GM19468 (cell line): ENCODE data around the gene PTCH1.

ENCODE experiments used
- ATAC-seq: cut with Tn5 transposase; IDR thresholded peaks from one replicate; pipeline ENCODE4 v1.9.1; 2021; ENCODE audit warnings: mild to moderate bottlenecking, moderate library complexity, moderate number of reproducible peaks; ENCODE audit not compliant: unreplicated experiment; ENCODE audit errors: extremely low read depth

The PTCH1 gene

GRCh38 chr9:95446259-95446658 lies 70.5 kb downstream of the PTCH1 start:
- no peak for ATAC-seq

DNA sequence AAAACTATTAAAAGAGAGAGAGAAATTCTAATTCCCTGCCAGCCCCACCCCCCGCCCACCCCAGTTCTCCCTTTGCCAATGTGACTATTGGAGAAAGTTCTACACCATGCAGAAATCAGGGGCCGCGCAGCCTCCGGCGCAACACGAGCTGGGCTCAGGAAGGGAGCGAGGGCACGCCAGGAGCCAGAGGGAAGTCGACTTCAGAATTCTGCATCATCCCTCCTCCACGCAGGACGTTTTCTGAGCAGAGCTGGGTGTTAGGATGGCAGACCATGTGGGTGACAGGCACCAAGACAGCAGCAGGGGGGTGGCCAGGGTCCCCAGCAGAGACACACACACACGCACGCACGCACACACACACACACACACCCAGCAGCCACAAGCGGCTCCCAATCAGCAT lies 72.6 kb downstream of the PTCH1 start:
- no peak for ATAC-seq

DNA sequence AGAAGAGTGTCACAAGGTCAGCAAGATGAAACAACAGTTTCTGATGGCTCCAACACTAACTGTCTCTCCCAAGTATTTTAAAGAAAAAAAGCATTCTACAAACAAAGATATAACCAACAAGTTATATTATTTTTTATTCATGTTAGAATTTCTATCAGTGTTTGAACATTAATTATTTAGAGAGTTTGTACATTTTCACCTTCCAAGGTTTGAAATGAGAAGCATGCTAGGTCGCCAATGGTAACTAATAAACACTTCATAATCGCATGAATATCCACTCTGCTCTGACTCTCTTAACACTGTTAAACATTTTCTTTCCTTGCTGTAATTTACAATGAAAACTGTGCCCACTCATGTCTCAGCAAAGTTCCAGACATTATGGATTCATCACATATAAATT lies 73.5 kb downstream of the PTCH1 start:
- ATAC-seq = no peak

DNA sequence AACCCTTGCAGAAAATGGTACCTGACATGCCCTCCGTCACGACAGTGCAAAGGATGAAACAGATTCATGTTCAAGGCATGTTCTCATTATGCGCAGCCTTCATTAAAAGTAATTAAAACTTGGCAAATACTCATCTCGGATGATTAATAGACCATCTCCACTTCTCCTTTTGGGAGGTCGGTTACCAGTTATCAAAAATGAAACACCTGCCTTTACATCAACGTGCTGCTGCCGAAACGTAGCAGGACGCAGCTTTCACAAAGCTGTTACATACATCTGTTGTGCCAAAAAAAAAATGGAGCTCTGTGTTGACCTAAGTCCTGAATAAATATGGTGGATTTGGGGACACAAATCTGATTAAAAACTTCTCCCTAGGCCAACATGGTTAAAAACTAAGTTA lies 75.7 kb downstream of the PTCH1 start:
- ATAC-seq = no peak

- ATAC-seq = no peak
Observed at GRCh38 chr9:95440447-95440846, 76.3 kb downstream of the PTCH1 start.

- no peak for ATAC-seq
Observed at GRCh38 chr9:95438561-95439357, 78.0 kb downstream of the PTCH1 start.

GRCh38 chr9:95437559-95437958 lies 79.2 kb downstream of the PTCH1 start:
- no peak for ATAC-seq

GRCh38 chr9:95436416-95436815 lies 80.4 kb downstream of the PTCH1 start:
- ATAC-seq = no peak

DNA sequence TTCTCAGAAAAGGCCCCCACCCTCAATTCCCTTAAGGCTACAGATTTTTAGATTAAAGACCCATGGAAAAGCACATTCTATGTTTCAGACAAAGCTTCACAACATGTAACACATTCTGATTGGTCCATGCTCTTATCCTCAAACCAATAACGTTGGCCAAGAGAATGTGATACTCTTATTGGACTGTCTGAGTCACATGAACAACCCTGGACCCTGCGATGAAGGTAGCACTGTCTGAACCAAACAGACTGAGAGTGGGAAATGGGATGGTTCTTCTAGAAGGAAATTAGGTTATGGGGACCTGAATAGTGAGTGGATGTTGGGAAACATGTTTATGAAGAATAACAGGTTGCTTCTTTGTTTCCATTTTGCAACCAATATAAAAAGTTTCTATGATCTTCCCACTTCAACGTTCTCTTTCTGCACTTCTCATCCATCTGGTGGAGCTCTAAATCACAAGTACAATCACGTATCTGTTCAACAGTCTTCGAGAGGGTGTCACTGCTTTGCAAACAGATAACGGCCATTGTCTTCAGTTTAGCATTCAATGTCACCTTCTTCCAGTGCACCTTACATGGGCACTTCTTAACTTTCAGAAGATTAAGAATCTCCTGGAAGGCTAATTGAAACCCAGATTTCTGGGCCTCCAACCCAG lies 81.6 kb downstream of the PTCH1 start:
- ATAC-seq = no peak

DNA sequence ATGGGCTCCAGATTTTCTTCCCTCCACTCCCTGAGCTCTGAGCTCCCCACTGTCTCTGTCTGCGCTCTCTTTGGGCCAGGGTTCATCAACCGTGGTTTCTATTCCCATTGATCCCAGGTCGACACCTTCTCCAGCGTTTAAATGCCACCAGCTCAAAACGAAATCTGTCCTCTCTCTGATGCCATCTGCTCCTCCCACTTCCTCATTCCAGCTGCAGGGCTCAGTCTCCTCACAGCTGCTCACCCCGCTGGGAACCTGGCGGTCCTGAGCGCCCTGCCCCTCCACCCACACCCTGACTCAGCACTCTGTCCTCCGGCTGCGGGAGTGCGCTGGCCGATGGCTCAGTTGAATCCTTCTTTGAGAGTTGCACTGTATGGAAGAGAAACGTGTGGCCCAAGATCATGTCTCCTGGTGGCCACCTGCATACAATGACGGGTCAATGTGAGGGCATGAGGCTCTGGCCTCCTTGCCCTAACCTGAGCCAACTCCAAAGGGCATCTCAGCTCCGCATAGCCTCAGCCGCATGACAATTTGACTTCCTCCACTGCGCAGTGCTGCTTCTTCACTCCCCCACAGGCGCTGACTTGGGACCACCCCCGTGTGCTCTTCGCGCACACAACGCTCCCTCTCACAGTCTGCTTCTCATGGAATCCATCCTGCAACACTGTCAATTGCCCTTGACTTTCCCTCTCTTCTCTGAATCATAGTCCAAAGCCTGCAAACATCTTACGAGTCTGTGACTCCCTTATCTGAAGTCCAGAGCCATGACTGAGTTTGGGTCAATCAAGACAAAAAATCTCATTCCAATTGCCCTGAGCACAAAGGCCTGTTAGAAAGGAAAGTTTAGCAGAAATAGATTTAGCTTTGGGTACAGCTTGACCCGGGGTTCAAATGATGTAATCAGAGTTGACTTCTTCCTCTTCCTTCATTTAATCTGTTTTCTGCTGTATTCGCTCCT lies 82.4 kb downstream of the PTCH1 start:
- ATAC-seq = no peak

DNA sequence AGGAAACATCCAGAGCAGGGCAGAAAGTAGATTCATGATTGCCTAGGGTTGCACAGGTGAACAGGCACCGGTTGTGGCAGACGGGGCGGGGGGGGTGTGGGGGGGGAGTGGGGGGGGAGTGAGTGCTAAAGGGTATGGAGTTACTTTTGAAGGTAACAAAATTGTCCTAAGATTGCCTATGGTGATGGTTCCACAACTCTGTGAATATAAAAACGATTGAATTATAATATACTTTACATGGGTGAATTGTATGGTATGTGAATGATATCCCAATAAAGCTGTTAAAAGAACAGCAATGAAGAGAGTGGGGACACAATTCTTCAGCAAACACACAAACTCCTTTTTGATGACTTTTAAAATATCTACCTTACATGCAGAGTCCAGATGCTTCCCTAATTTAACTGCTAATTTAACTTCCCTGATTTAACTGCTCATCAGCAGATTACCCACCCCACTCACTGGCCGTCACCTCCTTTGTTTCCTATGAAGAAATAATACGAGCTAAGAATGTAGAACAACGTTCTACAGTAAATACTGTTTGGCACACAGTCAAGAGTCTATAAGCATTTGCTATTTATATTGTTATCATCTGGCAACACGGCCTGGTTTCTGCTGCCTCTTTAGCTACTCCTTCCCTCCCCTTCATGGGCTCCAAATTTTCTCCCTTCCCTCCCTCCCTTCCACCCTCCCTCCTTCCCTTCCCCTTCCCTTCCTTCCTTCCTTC lies 83.5 kb downstream of the PTCH1 start:
- ATAC-seq = no peak

GRCh38 chr9:95431286-95431685 lies 85.5 kb downstream of the PTCH1 start:
- no peak for ATAC-seq

- ATAC-seq = no peak
Observed at GRCh38 chr9:95429948-95430620, 86.7 kb downstream of the PTCH1 start.

DNA sequence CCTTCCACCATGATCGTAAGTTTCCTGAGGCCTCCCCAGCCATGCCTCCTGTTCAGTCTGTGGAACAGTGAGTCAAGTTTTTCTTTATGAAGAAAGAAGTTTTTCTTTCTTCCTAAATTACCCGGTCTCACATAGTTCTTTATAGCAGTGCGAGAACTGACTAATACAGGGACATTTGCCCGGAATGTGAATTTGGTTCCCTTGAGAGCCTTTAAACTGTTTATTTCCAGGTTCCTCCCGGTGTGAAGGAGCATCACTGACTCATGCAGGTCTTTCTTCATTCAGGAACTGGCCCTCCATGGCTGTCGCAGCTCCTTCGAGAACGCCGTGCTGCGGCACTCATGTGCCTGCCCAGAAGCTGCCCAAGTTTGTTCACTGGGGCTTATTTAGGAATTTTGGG lies 87.7 kb downstream of the PTCH1 start:
- no peak for ATAC-seq

GRCh38 chr9:95425910-95426551 lies 90.7 kb downstream of the PTCH1 start:
- ATAC-seq = no peak

- no peak for ATAC-seq
Observed at GRCh38 chr9:95422650-95423049, 94.1 kb downstream of the PTCH1 start.

DNA sequence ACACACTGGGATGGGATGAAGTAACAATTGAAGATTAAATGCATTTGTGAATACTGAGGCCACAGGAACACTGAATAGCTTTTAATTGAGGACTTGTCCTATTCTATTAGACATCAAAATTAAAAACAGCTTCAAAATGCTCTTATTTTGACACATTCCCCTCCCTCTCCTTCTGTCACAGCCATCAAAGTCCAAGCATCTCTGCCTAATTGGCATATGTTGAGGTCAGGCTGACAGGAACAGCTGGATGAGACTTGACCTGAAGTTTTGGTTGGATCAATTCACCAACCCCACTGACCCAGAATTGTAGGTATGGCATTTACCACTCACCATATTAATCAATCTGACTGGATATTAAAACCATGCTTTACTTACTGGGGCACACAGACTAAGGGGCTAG lies 96.3 kb downstream of the PTCH1 start:
- no peak for ATAC-seq

DNA sequence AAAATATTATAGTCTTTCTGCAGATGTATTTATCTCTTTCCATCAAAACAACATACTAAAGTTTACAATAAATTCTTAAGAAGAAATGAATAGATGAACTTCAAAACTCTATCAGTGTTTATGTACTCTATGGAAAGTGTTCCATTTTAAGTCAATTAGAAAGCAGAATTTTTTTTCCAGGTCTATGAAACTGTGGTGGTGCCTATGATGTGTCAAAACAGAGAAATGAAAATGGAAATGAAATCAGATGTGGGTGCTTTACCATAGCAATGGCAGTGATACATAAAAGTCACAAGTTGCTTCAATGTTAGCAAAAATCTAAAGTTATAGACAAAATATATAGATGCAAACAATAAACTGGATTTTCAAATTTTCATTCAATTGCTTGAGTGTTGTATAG lies 97.3 kb downstream of the PTCH1 start:
- ATAC-seq = no peak

GRCh38 chr9:95415158-95415557 lies 101.6 kb downstream of the PTCH1 start:
- no peak for ATAC-seq
